Measurements from ENCODE around the gene MARK2. TPM values are rescaled to one million over a fixed set of nuclear protein-coding genes. Genes with fewer than 3 reads are reported as not detected.
A peak's percentile ranks its signal among the peaks of the same experiment; 100 is the strongest.

MARK2 gene
- total RNA-seq, 2 donors from 2014 or later: 39.7 to 39.8 TPM

DNA sequence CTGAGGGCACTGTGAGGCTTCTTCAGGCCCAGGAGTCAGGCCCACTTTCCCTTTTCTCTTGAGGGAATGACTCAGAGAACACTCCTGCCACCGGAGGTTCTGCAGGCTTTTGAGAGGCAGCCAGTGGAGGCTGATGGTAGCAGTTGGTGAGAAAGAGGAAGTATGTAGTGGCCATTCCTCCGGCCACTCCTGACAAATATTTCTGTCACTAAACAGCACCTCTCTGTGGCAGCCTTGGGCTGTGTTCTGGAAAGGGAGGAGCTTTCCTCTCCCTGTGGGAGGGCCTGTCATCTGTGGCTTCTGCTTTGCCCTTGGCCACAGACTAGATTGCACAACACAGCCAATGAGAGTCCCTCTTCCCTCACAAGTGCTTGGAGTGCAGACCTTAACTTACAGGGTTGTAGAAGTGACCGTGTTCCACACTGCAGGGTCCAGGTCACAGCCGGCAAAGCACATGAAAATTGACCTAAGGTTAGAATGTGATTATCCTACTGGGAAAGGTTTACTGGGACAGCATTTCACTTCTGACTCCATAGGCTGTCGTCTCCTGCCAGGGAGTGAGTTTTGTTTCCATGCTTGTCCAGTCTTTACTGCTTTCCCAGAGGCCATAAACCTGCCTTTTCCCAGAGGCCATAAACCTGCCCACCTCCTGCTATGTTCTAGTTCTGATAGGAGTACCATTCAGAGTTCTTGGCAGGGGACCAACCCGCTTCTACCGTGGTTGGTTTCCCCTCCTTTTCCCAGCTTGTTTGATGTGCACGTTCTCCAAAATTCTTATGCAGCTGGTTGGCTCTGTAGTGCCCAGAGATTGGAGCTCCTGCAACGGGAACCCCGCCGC, 33.3 kb downstream of the MARK2 start:
- DNase-seq: peak; percentile 84
- H3K27ac Mint-ChIP-seq: no peak overlapping the region
- H3K36me3 Mint-ChIP-seq (ENCODE audit: low read depth): peaks cover 11% of the 10 kb centered on the region
- TF ChIP-seq, protein P1, sequence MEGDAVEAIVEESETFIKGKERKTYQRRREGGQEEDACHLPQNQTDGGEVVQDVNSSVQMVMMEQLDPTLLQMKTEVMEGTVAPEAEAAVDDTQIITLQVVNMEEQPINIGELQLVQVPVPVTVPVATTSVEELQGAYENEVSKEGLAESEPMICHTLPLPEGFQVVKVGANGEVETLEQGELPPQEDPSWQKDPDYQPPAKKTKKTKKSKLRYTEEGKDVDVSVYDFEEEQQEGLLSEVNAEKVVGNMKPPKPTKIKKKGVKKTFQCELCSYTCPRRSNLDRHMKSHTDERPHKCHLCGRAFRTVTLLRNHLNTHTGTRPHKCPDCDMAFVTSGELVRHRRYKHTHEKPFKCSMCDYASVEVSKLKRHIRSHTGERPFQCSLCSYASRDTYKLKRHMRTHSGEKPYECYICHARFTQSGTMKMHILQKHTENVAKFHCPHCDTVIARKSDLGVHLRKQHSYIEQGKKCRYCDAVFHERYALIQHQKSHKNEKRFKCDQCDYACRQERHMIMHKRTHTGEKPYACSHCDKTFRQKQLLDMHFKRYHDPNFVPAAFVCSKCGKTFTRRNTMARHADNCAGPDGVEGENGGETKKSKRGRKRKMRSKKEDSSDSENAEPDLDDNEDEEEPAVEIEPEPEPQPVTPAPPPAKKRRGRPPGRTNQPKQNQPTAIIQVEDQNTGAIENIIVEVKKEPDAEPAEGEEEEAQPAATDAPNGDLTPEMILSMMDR (conservative IDR thresholded peaks at IDR 0.05): peak; percentile 53
- 55 to 72% methylated on average over 7 to 11 of the region's 11 CpGs for WGBS, 2 experiments (ENCODE audit: insufficient coverage in 1 of 2, insufficient read length in 1 of 2)
- no peaks in the 10 kb centered on the region for H3K27me3 ChIP-seq (ENCODE audit: control insufficient read depth, insufficient read depth, low read length, poor library complexity, severe bottlenecking)
- H3K9ac ChIP-seq (ENCODE audit: extremely low read depth, low read length, poor library complexity, severe bottlenecking): no peak overlapping the region
- no peaks in the 10 kb centered on the region for H3K9me3 ChIP-seq (ENCODE audit: control insufficient read depth, low read length)
- H3K27me3 Mint-ChIP-seq (ENCODE audit: insufficient read depth): no peaks in the 10 kb centered on the region
- H3K9me3 Mint-ChIP-seq: no peaks in the 10 kb centered on the region
- H3K4me3 Mint-ChIP-seq: no peak overlapping the region
- H3K36me3 ChIP-seq (ENCODE audit: control insufficient read depth, insufficient read depth, low read length): peaks cover 5% of the 10 kb centered on the region
- H3K4me1 ChIP-seq (ENCODE audit: control insufficient read depth, insufficient read depth, low read length): peaks cover 1% of the 10 kb centered on the region
- no peak overlapping the region for H3K27ac ChIP-seq (ENCODE audit: low read depth, low read length)
- H3K4me3 ChIP-seq (ENCODE audit: low read length): no peak overlapping the region
- H3K4me1 Mint-ChIP-seq: peaks cover 42% of the 10 kb centered on the region

DNA sequence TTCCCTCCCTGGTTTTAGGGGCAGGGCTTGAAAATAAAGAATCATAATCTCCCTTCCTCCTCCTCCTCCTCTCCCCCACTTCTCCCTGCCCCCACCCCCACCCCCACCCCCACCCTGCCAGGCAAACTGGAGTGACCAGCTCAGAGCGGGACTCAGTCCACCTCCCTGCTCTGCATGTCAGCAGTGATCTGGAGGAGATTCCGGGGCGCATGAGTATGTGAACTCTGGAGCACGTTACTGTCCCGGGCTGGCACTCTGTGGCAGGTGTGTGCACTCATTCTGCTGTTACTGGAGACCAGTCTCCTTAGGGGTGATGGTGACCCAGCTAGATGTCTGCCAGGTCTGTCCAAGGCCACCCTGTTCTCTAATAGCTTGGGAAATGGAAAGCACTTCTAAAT, 33.9 kb downstream of the MARK2 start:
- Mint-ChIP-seq H3K27ac (no peak overlapping the region), H3K36me3 (ENCODE audit: low read depth) (peaks cover 9% of the 10 kb centered on the region), H3K4me3 (no peak overlapping the region), H3K27me3 (ENCODE audit: insufficient read depth) (no peaks in the 10 kb centered on the region), H3K4me1 (peaks cover 37% of the 10 kb centered on the region), H3K9me3 (no peaks in the 10 kb centered on the region)
- no peaks in the 10 kb centered on the region for H3K4me1 ChIP-seq (ENCODE audit: control insufficient read depth, insufficient read depth, low read length)
- no peak overlapping the region for H3K4me3 ChIP-seq (ENCODE audit: low read length)
- no peaks in the 10 kb centered on the region for H3K9me3 ChIP-seq (ENCODE audit: control insufficient read depth, low read length)
- TF ChIP-seq, protein P1 (conservative IDR thresholded peaks at IDR 0.05): no peak
- peaks cover 5% of the 10 kb centered on the region for H3K36me3 ChIP-seq (ENCODE audit: control insufficient read depth, insufficient read depth, low read length)
- H3K9ac ChIP-seq (ENCODE audit: extremely low read depth, low read length, poor library complexity, severe bottlenecking): no peak overlapping the region
- H3K27ac ChIP-seq (ENCODE audit: low read depth, low read length): no peak overlapping the region
- WGBS, 2 experiments (ENCODE audit: insufficient coverage in 1 of 2, insufficient read length in 1 of 2): 91 to 94% methylated on average over 4 to 5 of the region's 5 CpGs
- H3K27me3 ChIP-seq (ENCODE audit: control insufficient read depth, insufficient read depth, low read length, poor library complexity, severe bottlenecking): no peaks in the 10 kb centered on the region
- no peak for DNase-seq

DNA sequence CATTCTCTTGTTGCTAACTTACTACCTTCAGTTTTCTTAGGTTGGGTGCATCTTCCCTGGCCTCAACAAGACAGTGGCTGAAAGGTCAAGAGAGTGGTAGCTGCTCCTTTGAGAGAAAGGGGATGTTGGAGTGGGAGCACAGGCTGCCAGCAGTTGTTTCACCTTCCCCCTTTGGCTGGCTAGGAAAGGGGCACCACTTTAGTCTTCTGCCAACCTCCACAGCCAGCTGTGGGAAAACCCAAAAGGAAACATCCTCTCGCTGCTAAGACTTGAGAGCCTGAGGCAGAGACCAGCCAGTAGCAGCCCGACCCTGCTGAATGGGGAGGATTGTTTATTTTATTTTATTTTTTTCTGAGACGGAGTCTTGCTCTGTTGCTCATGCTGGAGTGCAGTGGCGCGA, 34.4 kb downstream of the MARK2 start:
- peaks cover 12% of the 10 kb centered on the region for H3K36me3 Mint-ChIP-seq (ENCODE audit: low read depth)
- H3K27ac Mint-ChIP-seq: no peak overlapping the region
- H3K4me3 ChIP-seq (ENCODE audit: low read length): no peak overlapping the region
- no peak overlapping the region for H3K4me3 Mint-ChIP-seq
- DNase-seq: no peak
- H3K4me1 ChIP-seq (ENCODE audit: control insufficient read depth, insufficient read depth, low read length): no peaks in the 10 kb centered on the region
- no peaks in the 10 kb centered on the region for H3K9me3 Mint-ChIP-seq
- H3K9ac ChIP-seq (ENCODE audit: extremely low read depth, low read length, poor library complexity, severe bottlenecking): no peak overlapping the region
- no peaks in the 10 kb centered on the region for H3K27me3 Mint-ChIP-seq (ENCODE audit: insufficient read depth)
- H3K36me3 ChIP-seq (ENCODE audit: control insufficient read depth, insufficient read depth, low read length): peaks cover 5% of the 10 kb centered on the region
- H3K9me3 ChIP-seq (ENCODE audit: control insufficient read depth, low read length): no peaks in the 10 kb centered on the region
- WGBS, 2 experiments (ENCODE audit: insufficient coverage in 1 of 2, insufficient read length in 1 of 2): 96% methylated on average over 5 of the region's 5 CpGs
- H3K4me1 Mint-ChIP-seq: peaks cover 34% of the 10 kb centered on the region
- no peaks in the 10 kb centered on the region for H3K27me3 ChIP-seq (ENCODE audit: control insufficient read depth, insufficient read depth, low read length, poor library complexity, severe bottlenecking)
- no peak overlapping the region for H3K27ac ChIP-seq (ENCODE audit: low read depth, low read length)
- TF ChIP-seq, protein P1 (conservative IDR thresholded peaks at IDR 0.05): no peak

Measured in endodermal cell (in vitro differentiated cells).